ENCODE data around the gene SLC13A5.

SLC13A5 gene

DNA sequence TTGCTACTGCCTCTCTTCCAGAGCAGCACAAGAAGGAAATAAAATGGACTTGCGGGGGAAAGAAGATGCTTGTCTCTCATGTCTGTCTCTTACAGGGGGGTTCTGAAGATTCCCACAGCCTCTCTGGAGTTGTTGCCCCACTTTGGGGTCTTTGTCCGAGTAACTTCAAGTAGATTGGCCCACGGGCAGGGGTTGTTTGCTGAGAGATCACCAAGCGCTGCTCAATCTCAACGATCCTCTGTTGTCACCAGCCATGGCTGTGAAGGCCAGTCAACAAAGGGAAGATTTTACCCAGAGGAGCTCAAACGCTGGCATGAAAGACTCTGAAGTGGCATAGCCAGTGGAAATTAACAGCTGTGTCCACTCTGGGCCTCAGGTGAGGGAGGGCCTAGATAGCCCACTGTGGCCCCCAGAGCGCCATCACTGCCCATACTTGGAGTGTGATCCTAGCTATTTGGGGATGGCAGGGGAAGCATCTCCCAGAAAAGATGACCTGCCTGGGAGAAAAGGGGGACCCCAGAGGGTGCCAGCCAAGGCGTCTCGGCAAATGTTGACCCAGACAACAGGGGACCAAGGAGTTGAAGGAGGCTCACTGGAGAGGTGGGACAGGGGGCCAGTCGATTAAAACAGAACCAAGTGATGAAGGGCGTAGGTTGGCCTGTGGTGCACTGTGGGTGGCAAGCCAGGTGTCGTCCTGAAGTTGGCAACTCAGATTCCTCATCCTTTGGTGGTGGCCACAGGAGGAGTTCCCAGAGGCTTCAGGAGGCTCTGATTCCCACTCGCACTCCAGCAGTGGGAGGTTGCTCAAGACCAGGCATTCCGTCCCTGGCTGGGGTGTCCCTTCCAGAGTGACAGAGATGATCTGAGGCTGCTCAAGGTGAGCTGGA is 28.0 kb downstream of the SLC13A5 start:
- in situ Hi-C loops (cut with MboI; ENCODE audit: low sequenced_read_pairs): no loop called here

DNA sequence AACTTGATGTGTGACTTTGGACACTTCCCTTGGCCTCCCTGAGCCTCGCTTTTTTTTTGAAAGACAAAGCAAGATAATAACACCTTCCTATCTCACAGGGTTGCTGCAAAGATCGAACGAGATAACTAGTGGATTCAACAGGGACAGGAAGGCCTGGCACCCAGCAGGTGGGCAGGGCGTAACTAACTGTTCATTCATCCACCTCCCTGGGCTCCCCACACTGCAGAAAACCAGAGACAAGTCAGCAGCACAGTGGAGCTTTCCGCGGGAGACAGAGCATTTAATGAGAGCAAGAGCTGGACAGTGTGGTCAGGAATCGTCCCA is 28.7 kb downstream of the SLC13A5 start:
- in situ Hi-C loops (cut with MboI; ENCODE audit: low sequenced_read_pairs): no loop called here

DNA sequence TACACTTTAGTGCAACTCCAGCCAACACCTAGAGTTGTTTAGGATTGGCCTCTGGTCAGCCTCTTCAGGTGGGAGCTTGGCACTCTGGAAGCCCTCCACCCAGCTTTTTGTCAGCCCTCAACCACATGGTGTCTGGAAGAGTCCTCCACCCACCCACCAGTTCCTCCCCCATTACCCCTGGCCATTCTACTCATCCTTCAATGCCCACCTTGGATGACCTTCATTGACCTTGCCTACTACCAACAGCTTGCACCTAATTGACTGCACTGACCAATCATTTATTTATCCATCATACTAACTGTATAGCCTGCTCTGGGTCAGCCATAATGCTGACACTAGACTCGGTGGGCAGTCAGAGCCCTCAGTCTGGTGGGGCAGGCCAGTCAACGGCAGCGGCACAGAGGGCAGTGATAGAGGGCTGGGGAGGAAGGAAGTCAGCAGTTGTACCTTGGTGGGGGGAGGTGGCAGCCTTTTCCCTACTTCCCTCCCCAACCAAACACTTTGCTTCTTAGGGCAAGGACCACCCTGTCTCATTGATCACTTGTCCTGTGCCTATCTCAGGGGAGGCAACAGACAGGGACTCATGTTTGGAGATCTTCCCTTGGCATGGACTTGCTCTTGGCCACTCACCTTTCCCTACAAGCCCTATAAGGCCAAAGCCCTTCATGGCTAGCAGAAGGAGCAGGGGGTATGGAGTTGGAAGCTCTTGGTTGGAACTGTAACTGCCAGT is 29.3 kb downstream of the SLC13A5 start:
- in situ Hi-C loops (cut with MboI; ENCODE audit: low sequenced_read_pairs): no loop called here

DNA sequence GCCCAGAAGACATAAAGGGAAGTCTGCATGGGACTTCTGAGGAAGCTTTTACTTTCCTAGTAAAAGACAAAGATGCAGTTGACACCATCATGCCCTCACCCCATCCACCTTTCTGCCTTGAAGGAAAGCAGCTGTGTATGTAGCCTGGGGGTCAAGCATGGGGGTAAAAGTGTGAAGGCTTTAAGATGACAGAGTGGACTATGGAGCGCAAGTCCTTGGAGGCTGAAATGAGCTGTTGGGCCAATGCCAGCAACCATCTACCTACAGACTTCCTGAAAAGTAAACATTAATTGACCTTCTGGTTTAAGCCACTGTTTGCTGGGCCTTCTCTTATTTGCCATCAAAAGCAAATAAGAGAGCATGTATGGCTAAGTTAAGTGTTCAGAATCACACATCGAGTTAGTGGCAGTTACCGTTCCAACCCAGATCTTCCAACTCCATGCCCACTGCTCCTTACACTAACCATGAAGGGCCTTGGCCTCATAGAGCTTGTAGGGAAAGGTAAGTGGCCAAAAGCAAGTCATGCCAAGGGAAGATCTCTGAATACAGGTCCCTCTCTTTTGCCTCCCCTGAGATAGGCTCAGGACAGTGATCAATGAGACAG is 30.0 kb downstream of the SLC13A5 start:
- in situ Hi-C loops (cut with MboI; ENCODE audit: low sequenced_read_pairs): no loop called here

DNA sequence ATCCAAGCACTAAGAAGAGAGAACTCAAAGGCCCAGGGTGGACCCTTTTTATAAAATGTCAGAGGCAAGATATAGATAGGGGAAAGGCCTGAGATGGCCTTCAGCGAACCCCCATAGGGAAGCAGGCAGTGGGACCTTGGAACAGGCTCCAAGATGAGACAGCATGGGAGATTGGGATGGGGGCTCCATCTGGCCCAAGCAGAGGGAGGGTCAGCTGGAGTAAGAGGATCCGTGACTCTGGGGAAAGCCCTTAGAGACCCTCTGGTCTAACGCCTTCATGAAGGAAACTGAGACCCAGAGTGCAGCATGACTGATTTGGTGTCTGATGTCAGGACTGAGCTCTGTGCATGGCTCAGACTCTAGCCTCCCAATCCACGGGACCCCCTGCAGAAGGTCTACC is 30.8 kb downstream of the SLC13A5 start:
- in situ Hi-C loops (cut with MboI; ENCODE audit: low sequenced_read_pairs): no loop called here

DNA sequence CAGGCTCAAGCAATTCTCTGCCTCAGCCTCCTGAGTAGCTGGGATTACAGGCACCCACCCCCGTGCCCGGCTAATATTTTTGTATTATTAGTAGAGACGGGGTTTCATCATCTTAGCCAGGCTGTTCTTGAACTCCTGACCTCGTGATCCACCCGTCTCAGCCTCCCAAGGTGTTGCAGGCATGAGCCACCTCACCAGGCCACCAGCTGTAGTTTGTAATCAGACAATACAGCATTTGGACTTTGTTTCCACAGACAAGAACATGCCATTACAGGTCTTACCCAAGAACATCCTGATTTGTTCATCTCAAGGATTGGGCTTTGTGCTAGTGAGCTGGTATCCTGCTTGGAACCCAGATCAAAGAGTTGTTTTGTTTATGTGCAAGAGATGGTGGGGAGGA is 31.5 kb downstream of the SLC13A5 start:
- in situ Hi-C loops (cut with MboI; ENCODE audit: low sequenced_read_pairs): no loop called here

DNA sequence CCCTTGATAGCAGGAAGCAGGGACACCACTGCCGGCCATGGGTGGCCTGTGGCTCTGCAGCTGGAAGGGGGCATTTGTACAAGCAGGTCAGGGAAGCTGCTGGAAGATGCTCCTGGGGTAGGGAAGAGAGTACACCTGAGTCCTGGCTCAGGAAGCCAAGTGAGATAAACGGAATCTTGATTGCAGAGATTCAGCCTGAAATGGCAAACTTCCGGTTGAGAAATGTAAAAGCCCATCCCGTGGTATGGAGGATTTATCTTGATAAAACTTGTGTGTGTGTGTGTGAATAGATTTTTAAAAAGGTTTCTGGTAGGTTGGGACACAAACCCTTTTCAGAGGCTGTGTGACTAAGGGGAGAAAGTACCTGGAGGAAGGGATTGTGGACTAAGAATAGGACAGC is 32.0 kb downstream of the SLC13A5 start:
- in situ Hi-C loops (cut with MboI; ENCODE audit: low sequenced_read_pairs): no loop called here

DNA sequence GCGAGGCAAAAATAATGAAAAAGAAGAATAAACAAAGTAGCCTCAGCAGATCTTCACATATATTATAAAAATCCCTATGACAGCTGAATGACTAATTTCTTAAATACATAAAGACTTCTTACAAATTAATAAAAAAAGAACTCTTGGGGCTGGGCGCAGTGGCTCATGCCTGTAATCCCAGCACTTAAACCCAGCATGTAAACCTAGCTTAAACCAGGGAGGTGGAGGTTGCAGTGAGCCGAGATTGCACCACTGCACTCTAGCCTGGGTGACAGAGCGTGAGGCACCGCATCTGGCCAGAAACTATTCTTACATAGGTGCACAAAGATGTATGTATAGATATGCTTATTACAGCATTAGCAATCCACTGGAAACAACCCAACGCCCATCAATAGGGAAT is 33.9 kb downstream of the SLC13A5 start:
- in situ Hi-C loops (cut with MboI; ENCODE audit: low sequenced_read_pairs): no loop called here

DNA sequence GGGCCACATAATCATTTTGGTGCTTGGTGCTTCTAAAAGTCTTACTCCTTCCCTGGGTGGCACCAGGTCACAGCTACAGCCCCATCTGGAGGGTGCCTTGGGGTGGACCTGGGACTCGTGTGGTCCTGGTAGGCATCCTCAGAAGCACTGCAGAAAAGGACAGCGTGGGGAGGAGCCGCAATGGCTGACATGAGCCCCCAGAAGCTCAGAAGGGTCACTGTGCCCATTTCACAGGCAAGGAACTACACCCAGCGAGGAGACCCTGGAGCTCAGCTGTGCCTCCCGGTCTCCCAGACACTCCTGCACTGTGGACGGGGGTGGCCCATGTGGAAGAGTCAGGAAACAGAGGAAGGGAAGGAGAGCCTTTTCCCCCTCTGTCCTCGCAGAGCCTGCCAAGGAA is 35.2 kb downstream of the SLC13A5 start:
- in situ Hi-C loops (cut with MboI; ENCODE audit: low sequenced_read_pairs): no loop called here

DNA sequence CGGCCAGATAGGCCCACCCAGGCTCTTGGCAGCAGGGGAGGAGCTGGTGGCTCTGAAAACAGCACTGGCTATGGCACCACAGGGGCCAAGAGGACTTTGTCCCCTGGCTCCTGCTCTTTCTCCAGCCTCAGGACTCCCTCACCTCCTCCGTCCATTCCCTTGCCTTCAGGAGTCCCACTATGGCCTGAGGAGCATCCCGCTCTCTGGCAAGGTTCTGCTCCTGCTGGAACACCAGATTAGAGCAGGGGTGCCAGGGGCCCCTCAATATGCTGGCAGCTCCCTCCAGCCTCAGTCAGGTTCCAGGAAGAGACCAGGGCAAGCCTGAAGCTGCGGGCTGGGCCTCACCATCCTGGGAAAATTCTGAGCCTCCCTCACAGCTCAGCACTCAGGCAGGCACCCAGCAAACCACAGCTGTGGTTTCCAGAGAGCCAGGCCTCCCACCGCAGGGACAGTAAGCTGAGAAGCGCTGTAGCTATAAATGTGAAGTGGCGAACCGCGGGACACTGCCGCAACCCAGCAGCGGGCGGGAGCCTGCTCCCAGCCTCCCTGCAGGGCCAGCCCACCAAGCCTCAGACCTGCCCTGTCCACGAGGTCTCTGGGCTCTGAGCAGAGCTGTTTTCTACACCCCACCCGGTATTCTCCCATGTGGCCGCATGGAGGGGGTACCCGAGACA is 35.9 kb downstream of the SLC13A5 start:
- in situ Hi-C loops (cut with MboI; ENCODE audit: low sequenced_read_pairs): no loop called here

DNA sequence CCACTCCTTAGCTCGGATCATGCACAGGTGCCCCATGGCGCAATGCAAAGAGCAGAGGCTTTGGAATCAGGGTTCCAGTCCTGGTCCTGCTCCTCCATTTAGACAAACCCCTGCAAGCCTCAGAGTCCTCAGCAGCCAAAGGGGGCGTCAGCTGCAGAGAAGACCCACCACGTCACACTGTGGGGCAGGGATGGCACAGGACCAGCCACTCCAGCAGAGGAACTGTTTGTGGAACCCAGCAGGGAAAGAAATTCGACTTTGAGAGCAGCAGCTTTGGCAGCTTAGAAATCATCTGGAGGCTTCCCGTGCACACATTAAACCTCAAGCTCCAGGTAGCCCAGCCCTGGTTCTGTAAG is 36.4 kb downstream of the SLC13A5 start:
- in situ Hi-C loops (cut with MboI; ENCODE audit: low sequenced_read_pairs): no loop called here

DNA sequence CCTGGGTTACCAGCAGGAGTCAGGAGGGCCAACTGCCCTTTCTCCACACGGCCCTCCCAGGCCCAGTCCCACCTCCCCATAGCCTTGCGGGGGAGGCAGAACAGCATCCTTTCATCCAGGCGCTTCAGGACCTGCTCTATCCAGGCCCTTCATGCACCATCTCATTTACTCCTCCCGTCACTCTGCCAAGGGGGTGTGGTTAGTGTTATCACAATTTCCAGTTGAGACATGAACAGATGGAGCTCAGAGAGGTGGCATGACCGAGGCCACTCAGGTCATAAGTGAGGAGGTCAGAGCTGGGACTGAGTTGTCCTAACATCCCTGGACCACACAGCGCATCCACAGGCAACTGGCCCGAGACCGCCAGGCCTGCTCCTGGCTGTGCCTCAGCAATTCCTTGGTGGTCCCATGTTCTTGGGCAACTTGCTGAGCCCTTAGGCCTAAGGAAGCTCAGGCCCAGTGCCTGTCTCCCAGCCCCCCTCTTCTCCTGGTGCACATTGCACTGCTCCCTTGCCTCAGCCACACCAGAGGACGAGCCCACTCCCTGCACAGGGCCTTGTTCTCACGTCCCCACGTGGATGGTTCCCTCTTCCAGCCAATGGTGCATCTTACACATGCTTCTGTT is 37.9 kb downstream of the SLC13A5 start:
- in situ Hi-C loops (cut with MboI; ENCODE audit: low sequenced_read_pairs): no loop called here

DNA sequence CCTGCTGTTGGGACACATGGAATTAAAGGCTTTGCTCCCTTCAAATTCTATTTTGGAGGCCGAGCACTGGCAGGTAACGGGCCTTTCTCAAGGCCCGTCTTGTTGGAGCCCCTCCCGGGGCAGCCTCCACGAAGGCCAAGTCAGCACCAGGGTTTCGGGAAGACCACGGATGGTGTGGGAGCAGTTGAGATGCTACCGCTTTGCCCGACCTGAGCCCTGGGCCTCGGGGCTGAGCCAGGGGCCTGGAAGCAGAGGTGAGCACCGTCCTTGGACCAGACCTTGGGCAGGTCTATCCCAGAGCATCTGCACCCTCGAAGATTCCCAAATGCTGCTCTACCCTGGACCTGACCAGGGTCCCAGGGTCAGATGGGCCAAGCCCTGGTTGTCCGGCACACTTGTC is 38.6 kb downstream of the SLC13A5 start:
- in situ Hi-C loops (cut with MboI; ENCODE audit: low sequenced_read_pairs): no loop called here

DNA sequence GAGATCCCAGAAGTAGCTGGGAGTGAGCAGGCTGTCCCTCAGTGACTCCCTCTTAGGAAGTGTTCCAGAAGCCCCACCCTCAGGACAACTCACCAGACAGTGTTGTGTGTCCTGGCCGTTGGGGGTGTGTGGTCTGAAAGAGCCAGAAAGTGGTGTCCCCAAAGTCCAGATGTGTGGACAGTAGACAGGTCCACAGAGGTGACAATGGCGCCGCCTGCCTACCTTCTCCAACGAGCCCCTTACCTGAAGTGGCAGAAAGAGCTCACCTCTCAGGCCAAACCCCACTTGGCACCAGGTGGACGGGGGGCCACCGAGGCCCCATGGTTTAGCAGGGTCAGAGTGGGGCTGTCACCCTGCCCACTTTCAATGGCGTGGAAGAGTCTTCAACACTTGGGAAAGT is 41.7 kb downstream of the SLC13A5 start:
- in situ Hi-C loops (cut with MboI; ENCODE audit: low sequenced_read_pairs): no loop called here

DNA sequence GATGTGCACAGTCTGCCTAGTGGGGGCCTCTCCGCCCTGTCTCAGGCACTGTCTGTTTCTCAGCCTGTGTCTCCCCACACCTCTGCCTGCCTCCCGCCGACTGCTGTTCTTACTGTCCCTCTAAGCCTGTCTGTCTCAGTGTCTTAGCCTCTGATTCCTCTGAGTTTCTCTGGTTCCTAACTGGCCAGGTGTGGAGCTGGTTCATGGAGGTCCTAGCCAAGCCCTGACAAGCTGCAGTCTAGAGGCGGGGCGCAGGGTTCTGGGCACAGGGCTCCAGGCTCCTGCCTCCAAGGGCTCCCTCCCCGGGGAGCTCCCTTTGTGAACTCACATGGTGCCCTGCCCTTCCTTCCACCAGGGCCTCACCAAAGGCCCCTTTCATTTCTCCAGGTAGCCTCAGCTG is 42.2 kb downstream of the SLC13A5 start:
- in situ Hi-C loops (cut with MboI; ENCODE audit: low sequenced_read_pairs): no loop called here

DNA sequence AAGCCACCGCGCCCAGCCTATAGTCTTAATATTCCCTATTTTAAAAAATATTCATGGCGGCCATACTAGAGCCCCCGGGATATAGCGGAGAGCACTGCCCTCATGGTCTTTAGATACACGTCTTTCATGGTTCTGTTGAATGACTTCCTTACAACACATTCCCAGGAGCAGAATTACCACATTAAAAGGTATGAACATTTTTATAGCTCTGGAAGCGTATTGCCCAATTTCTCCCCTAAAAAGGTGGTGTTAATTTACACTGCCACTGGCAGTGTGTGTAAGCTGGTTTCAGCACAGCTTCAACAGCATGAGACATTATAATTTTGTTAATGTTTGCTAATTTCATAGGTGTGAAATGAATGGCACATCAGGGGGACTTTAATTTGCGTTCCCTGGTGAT is 42.6 kb downstream of the SLC13A5 start:
- in situ Hi-C loops (cut with MboI; ENCODE audit: low sequenced_read_pairs): no loop called here

DNA sequence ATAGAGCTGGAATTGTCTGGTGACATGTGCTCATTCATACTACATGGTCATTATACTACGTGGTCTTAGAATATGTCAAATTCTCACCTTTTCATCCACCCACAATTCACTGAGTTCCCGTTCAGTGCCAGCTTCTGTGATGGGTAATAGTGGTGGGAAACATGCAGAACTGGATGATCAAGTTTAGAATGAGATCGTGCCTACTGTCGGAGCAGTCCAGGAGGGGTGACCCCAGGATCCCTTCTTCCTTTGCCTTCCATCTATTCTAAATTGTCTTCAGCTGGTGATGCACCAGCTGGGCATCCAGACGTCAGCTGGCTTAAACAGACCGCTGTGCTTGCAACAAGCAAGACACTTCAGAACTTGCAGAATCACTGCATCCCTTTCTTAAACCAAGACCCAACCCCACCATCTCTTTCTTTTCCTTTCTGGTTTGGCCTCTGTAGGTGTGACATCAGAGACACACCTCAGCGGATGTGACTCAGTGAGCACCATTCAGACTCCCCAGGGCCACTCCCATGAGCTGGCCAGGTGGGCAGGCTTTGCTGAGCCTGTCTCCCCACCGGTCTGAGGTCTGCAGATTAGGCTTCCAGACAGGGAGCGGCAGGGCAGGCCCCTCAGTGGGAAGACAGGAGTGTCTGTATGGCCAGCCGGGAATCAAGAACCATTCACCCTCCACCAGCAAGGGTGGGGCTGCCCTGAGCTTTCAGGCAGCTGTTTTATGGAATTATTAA is 43.5 kb downstream of the SLC13A5 start:
- in situ Hi-C loops (cut with MboI; ENCODE audit: low sequenced_read_pairs): loop anchor here (10.0 kb wide), 1 partner anchor 335 kb away; no protein-coding TSS in a partner anchor

DNA sequence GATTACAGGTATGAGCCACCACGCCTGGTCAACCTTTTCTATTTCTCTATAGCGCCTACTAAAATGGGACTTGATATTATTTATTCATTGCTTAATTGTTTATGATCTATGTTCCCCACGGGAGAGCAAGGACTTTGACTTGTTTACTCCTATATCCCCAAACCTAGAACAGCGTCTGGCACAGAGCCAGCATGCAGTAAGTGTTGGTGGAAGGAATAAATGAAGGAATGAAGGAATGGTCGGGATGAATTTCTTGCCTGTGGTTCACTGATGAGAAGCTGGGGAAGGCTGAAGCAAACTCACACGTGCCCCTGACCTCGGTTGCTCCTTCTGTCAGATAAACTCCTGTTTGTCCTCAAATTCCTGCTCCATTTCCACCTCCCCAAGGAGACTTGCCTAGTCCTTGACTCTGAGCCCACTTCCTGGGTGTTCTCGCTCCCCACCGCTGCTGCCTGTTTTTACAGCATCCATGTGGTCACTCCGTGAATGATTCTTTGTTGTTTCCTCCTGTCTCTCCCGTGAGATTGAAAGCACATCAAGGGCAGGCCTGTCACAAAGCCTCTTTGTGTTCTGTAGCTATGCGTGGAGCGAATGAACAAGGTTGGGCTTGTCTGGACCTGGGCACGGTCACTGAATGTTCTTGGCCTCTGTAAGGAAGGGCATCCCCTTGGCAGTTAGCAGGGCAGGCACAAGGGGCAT is 44.3 kb downstream of the SLC13A5 start:
- in situ Hi-C loops (cut with MboI; ENCODE audit: low sequenced_read_pairs): loop anchor here (10.0 kb wide), 1 partner anchor 336 kb away; no protein-coding TSS in a partner anchor

DNA sequence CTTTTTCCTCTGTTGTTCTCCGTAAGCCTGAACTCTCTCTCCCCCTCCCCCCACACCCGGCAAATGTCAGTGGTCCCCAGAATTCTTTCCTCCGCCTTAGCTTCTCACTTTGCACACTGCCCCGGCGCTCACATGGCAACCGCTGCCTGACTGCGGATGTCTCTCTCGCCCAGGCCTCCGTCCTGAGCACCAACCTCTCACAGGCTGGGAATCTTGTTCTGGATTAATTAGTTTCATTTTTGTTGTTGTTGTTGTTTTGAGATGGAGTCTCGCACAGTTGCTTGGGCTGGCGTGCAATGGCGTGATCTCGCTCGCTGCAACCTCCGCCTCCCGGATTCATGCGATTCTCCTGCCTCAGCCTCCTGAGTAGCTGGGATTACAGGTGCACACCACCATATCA is 45.0 kb downstream of the SLC13A5 start:
- in situ Hi-C loops (cut with MboI; ENCODE audit: low sequenced_read_pairs): loop anchor here (10.0 kb wide), 1 partner anchor 337 kb away; no protein-coding TSS in a partner anchor

DNA sequence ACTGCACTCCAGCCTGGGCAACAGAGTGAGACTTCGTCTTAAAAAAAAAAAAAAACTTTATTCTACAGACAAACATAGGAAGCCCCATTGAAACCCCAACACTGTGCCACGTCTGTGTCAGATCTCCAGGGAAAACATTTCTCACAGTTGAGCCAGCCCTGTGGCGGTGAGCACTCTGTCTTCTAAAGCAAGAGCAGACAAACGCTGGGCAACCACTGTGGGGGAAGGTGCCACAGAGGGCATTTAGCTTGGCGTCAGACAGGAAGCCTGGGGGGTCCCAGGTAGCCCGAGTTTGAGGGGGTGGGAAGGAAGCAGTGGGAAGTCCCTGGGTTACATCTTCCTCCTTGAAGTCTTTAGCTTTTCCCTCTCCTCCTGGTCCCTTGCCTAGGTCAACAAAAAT is 45.7 kb downstream of the SLC13A5 start:
- in situ Hi-C loops (cut with MboI; ENCODE audit: low sequenced_read_pairs): loop anchor here (10.0 kb wide), 1 partner anchor 337 kb away; no protein-coding TSS in a partner anchor

Data from HL-60/S4 (cell line).